Endothelial cell of hepatic sinusoid (primary cell): Measurements from ENCODE around the gene ZNF625.
"Not testable (repeated sequence)": the region's sequence is repeated elsewhere in the genome, so short reads cannot be mapped to it uniquely, and the experiment has no call there.

Experiments used
- in situ Hi-C: cut with HindIII; loops from 2 replicates; pipeline ENCODE4 v1.10.0; 2017; ENCODE audit warnings: low sequenced_read_pairs

Gene ZNF625

GRCh38 chr19:12139269-12139668 is 17.3 kb downstream of the ZNF625 start:
- in situ Hi-C loops, result no loop called here

- in situ Hi-C loops, result no loop called here
These were observed 19.2 kb downstream of the ZNF625 start for GRCh38 chr19:12137221-12137940.

- in situ Hi-C loops, result loop anchor here (5.0 kb wide), 3 partner anchors 91 to 181 kb away; no protein-coding TSS in a partner anchor
These were observed 23.5 kb downstream of the ZNF625 start for GRCh38 chr19:12133069-12133468.

- in situ Hi-C loops, result no loop called here
These were observed 29.8 kb downstream of the ZNF625 start for GRCh38 chr19:12126707-12127106.

- in situ Hi-C loops, result no loop called here
These were observed 39.1 kb downstream of the ZNF625 start for GRCh38 chr19:12117201-12117970.

GRCh38 chr19:12113121-12113520 is 43.4 kb downstream of the ZNF625 start:
- in situ Hi-C loops, result loop anchor here (5.0 kb wide), 1 partner anchor 34 kb away; no protein-coding TSS in a partner anchor

- in situ Hi-C loops, result loop anchor here (5.0 kb wide), 1 partner anchor 35 kb away; no protein-coding TSS in a partner anchor
These were observed 43.8 kb downstream of the ZNF625 start for GRCh38 chr19:12112701-12113100.

- in situ Hi-C loops, result loop anchor here (5.0 kb wide), 1 partner anchor 35 kb away; no protein-coding TSS in a partner anchor
These were observed 44.4 kb downstream of the ZNF625 start for GRCh38 chr19:12111943-12112637.

- in situ Hi-C loops, result loop anchor here (5.0 kb wide), 1 partner anchor 36 kb away; no protein-coding TSS in a partner anchor
These were observed 45.4 kb downstream of the ZNF625 start for GRCh38 chr19:12111176-12111575.

- in situ Hi-C loops, result not testable (repeated sequence)
These were observed 52.6 kb downstream of the ZNF625 start for GRCh38 chr19:12103909-12104308.

GRCh38 chr19:12098040-12098439 is 58.5 kb downstream of the ZNF625 start:
- in situ Hi-C loops, result no loop called here

GRCh38 chr19:12095111-12095790 is 61.3 kb downstream of the ZNF625 start:
- in situ Hi-C loops, result no loop called here
